Suprapubic skin (tissue), 4 donors: Measurements from ENCODE around the gene ETNK2. TPM values are rescaled to one million over a fixed set of nuclear protein-coding genes. Genes with fewer than 3 reads are reported as not detected.

Source experiments
- DNase-seq, 2 donors: peaks; one replicate each; pipeline ENCODE4 v3.0.0-alpha.2; 2019; ENCODE audit warnings: low spot score in 2 of 2
- H3K27ac ChIP-seq: fragments of 200-600 bp; sonication (generic); one replicate; pipeline ENCODE4 v1.5.1; 2019
- H3K27me3 ChIP-seq: fragments of 200-600 bp; sonication (generic); one replicate; pipeline ENCODE4 v1.5.1; 2019
- H3K36me3 ChIP-seq: fragments of 200-600 bp; sonication (generic); one replicate; pipeline ENCODE4 v1.5.1; 2019
- H3K4me1 ChIP-seq: fragments of 200-600 bp; sonication (generic); one replicate; pipeline ENCODE4 v1.5.1; 2019
- H3K4me3 ChIP-seq: fragments of 200-600 bp; sonication (generic); one replicate; pipeline ENCODE4 v1.5.1; 2019; ENCODE audit warnings: mild to moderate bottlenecking
- H3K9me3 ChIP-seq: fragments of 200-600 bp; sonication (generic); one replicate; pipeline ENCODE4 v1.5.1; 2019
- CTCF ChIP-seq, 2 donors: fragments of 200-600 bp in 1 of 2; fragments of 450-650 bp in 1 of 2; sonication (generic) in 1 of 2; IDR thresholded peaks; one replicate each; pipeline ENCODE4 v1.5.1; 2016 to 2019; ENCODE audit warnings: antibody characterized with exemption in 2 of 2, mild to moderate bottlenecking in 1 of 2, moderate library complexity in 1 of 2
- EP300 ChIP-seq: sonication (generic); formaldehyde crosslinking; IDR thresholded peaks from one replicate; pipeline ENCODE4 v1.6.1; 2017; ENCODE audit warnings: antibody characterized with exemption
- POLR2A ChIP-seq, 2 donors: fragments of 450-650 bp; IDR thresholded peaks; one replicate each; pipeline ENCODE4 v1.6.1; 2017; ENCODE audit warnings: antibody characterized with exemption in 2 of 2, mild to moderate bottlenecking in 2 of 2, moderate library complexity in 2 of 2
- POLR2AphosphoS5 ChIP-seq, 3 donors: sonication (generic); formaldehyde crosslinking; IDR thresholded peaks; one replicate each; pipeline ENCODE4 v1.6.1; 2017; ENCODE audit warnings: antibody characterized with exemption in 3 of 3
- WGBS: methylation state at CpG from one replicate; pipeline ENCODE4 v1.1.5; 2018; 5-methylcytosine and 5-hydroxymethylcytosine counted together
- total RNA-seq, 4 donors: library from RNA; depleted of rRNA; stranded (reverse); fragments of >200 nt; gene quantifications; one replicate each; pipeline ENCODE4 v1.1.0, GENCODE V29; 2016

ETNK2 gene
- total RNA-seq, 4 donors from 2014 or later, result 25.5 to 47.7 (median 36.0) TPM

GRCh38 chr1:204139952-204140351 is 11.9 kb downstream of the ETNK2 start:
- Histone ChIP-seq H3K36me3 (peaks cover 55% of the 10 kb centered on the region), H3K4me3 (no peak overlapping the region), H3K4me1 (no peaks in the 10 kb centered on the region), H3K27me3 (no peaks in the 10 kb centered on the region), H3K27ac (no peak overlapping the region), H3K9me3 (no peaks in the 10 kb centered on the region)
- 97% methylated on average over 6 of the region's 6 CpGs for WGBS
- no peak for TF ChIP-seq CTCF (IDR thresholded peaks at IDR 0.05)
- TF ChIP-seq EP300, result no peak
- TF ChIP-seq POLR2A (IDR thresholded peaks at IDR 0.05), result no peak
- no peak for TF ChIP-seq POLR2AphosphoS5 (IDR thresholded peaks at IDR 0.05)
- no peak for DNase-seq

DNA sequence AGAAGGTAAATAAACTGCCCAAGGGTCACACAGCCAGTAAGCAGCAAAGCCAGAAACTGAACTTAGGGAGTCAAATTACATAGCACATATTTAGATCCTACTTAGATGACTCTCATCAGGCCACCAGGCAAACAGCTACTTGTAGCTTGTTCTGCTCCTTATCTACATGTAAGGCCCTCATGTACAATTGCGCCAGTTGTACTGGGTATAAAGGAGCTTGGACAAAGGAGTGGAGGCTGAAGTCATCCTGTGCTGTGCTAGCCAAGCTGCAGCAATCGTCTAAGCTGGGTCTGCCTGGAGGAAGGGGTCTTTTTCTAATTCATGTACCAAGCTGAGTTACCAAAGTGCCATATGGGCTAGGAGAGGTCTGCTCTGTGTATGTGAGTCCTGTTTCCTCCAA is 12.8 kb downstream of the ETNK2 start:
- no peak for DNase-seq
- TF ChIP-seq POLR2A (IDR thresholded peaks at IDR 0.05), result no peak
- no peak for TF ChIP-seq EP300
- TF ChIP-seq CTCF (IDR thresholded peaks at IDR 0.05), result no peak
- no peak for TF ChIP-seq POLR2AphosphoS5 (IDR thresholded peaks at IDR 0.05)
- no peaks in the 10 kb centered on the region for H3K27me3 ChIP-seq
- no peaks in the 10 kb centered on the region for H3K9me3 ChIP-seq
- H3K4me1 ChIP-seq, result no peaks in the 10 kb centered on the region
- H3K27ac ChIP-seq, result no peak overlapping the region
- WGBS, result 94% methylated on average over 2 of the region's 2 CpGs
- H3K4me3 ChIP-seq, result no peak overlapping the region
- peaks cover 63% of the 10 kb centered on the region for H3K36me3 ChIP-seq

GRCh38 chr1:204136814-204137213 is 15.0 kb downstream of the ETNK2 start:
- Histone ChIP-seq H3K27ac (no peak overlapping the region), H3K9me3 (no peaks in the 10 kb centered on the region), H3K4me3 (no peak overlapping the region), H3K27me3 (no peaks in the 10 kb centered on the region), H3K36me3 (peaks cover 60% of the 10 kb centered on the region), H3K4me1 (no peaks in the 10 kb centered on the region)
- 67% methylated on average over 2 of the region's 2 CpGs for WGBS
- TF ChIP-seq CTCF (IDR thresholded peaks at IDR 0.05) (no peak), EP300 (no peak), POLR2A (IDR thresholded peaks at IDR 0.05) (no peak), POLR2AphosphoS5 (IDR thresholded peaks at IDR 0.05) (no peak)
- DNase-seq, result no peak

GRCh38 chr1:204134103-204134502 is 17.7 kb downstream of the ETNK2 start:
- Histone ChIP-seq H3K4me3 (no peak overlapping the region), H3K4me1 (peaks cover 22% of the 10 kb centered on the region), H3K9me3 (no peaks in the 10 kb centered on the region), H3K36me3 (peaks cover 37% of the 10 kb centered on the region), H3K27me3 (no peaks in the 10 kb centered on the region), H3K27ac (no peak overlapping the region)
- no peak for DNase-seq
- TF ChIP-seq POLR2AphosphoS5 (IDR thresholded peaks at IDR 0.05), result no peak
- no peak for TF ChIP-seq EP300
- TF ChIP-seq CTCF (IDR thresholded peaks at IDR 0.05), result no peak
- no peak for TF ChIP-seq POLR2A (IDR thresholded peaks at IDR 0.05)
- WGBS, result 80% methylated on average over 8 of the region's 11 CpGs

DNA sequence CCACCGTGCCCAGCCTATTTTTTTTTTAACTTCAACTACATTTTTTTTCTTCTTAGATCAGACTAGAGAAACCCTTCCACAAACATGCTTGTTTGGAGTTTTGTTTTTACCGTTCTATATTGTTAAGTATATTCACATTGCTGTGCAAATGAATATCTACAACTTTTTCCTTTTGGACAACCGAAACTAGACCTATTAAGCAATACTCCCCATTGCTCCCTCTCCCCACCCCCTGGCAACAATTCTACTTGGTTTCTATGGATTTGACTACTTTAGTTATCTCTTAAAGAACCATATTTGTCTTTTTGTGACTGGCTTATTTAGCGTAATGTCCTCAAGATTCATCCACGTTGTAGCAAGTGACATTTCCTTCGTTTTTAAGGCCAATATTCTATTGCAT is 19.1 kb downstream of the ETNK2 start:
- Histone ChIP-seq H3K36me3 (peaks cover 25% of the 10 kb centered on the region), H3K9me3 (no peaks in the 10 kb centered on the region), H3K27ac (no peak overlapping the region), H3K27me3 (no peaks in the 10 kb centered on the region), H3K4me1 (peaks cover 36% of the 10 kb centered on the region), H3K4me3 (no peak overlapping the region)
- no peak for DNase-seq
- TF ChIP-seq POLR2AphosphoS5 (IDR thresholded peaks at IDR 0.05), result no peak
- TF ChIP-seq POLR2A (IDR thresholded peaks at IDR 0.05), result no peak
- TF ChIP-seq CTCF (IDR thresholded peaks at IDR 0.05), result no peak
- no peak for TF ChIP-seq EP300
- 73% methylated on average over 6 of the region's 6 CpGs for WGBS
